ENCODE results near the gene COL5A1.

Gene COL5A1

GRCh38 chr9:134835448-134835847, 193.8 kb downstream of the COL5A1 start:
- no peak for DNase-seq (ENCODE audit: low spot score)

DNA sequence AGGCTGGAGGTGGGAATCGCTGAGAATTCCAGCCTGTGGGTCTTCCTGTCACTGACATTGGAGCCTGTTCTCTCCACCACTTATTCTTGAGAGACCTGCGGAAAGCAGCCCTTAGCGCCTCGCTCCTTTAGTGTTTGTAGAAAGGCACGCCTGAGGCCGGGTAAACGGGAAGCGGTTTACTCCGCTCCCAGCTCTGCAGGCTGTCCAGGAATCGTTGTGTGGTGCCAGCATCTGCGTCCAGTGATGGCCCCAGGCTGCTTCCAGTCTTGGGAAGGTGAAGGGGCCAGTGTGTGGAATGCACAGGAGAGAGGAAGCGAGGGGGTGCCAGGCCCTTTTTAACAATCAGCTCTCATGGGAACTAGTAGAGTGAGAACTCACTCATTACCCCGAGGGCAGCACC, 194.4 kb downstream of the COL5A1 start:
- DNase-seq (ENCODE audit: low spot score), result no peak

- no peak for DNase-seq (ENCODE audit: low spot score)
Observed at GRCh38 chr9:134836406-134836970, 194.9 kb downstream of the COL5A1 start.

DNA sequence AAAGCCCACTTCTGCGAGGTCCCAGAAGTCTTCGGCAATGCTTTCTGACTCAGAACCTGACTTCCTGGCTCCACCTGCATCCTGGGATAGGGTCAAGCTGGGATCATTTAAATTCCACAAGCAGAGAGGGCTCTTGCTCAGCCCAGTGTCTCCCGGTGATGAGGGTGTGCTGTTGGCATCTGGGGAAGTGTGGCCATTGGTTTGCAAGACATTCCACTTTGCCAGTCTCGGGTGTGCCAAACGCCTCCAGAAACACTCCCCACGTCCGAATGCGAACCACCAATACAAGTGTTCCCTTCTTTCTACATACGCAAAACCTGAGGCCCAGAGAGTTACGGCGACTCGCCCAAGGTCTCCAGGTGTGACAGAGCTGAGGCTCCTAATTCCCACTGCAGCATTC, 195.9 kb downstream of the COL5A1 start:
- no peak for DNase-seq (ENCODE audit: low spot score)

GRCh38 chr9:134838651-134839454, 197.2 kb downstream of the COL5A1 start:
- no peak for DNase-seq (ENCODE audit: low spot score)

DNA sequence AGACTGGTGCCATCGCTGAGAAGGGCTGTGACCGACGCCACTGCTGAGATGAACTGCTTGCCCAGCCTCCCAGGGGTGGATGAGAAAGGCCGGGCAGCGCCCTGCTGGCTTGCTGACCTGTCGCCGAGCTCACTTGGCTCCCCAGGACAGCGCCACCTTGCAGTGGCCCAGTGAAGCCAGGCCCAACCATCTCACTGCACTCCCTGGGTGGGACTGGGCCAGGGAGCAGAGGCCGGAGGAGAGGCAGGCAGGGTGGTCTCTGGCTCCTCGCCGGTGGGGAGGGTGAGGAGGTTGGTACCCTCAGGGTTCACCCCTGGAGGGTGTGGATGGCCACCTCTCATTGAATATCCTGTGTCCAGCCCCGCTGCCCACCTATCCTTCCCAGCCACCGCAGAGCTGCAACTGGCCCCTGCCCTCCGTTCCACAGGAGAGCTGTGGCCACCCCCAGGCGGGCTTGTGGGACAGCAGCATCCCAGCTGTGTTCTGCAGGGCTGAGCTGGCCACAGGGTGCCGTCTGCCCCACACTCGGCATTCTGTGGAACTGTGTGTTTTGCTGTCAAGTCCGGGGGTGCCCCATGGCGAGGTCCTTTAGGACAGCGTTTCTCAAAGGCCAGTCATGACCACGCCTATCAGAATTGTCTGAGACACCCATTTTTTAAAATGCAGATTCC, 198.0 kb downstream of the COL5A1 start:
- DNase-seq (ENCODE audit: low spot score), result no peak

DNA sequence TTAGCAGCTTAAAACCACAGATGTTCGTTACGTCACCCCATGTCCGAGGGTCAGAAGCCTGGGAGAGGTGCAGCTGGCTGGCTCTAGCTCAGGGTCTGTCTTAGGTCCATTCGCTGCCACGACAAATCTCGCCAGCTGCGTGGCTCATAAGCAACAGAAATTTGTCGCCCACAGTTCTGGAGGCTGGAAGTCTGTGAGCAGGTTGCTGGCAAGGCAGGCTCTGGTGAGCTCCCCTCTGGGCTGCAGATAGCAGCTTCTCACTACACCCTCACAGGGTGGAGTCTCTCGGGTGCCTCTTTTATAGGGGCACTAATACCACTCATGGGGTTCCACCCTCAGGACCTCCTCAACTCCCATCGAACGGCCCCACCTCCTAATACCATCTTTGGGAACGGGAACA, 198.9 kb downstream of the COL5A1 start:
- no peak for DNase-seq (ENCODE audit: low spot score)

- no peak for DNase-seq (ENCODE audit: low spot score)
Observed at GRCh38 chr9:134841180-134841904, 199.7 kb downstream of the COL5A1 start.

- no peak for DNase-seq (ENCODE audit: low spot score)
Observed at GRCh38 chr9:134842321-134842720, 200.7 kb downstream of the COL5A1 start.

GRCh38 chr9:134843740-134844139, 202.1 kb downstream of the COL5A1 start:
- no peak for DNase-seq (ENCODE audit: low spot score)

DNA sequence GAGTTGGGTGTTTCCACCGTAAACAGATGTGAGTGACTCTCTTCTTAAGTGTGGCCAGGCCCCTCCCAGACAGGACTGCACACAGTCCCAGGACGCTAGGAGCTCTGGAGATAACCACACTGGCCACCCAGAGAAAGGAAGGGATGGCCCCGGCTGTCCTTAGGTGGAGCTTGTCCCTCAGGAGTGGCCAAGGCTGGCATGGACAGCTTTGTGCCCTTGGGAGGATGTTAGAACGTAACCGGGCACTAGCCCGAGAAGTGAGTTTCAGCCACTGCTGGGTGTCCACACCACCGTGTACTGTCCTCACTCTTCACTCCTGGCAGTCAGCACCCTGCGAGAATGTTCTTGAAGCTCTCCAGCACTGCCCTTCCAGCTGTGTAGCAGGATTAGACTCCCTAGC, 203.2 kb downstream of the COL5A1 start:
- DNase-seq (ENCODE audit: low spot score), result no peak

GRCh38 chr9:134846187-134846586, 204.6 kb downstream of the COL5A1 start:
- no peak for DNase-seq (ENCODE audit: low spot score)

GRCh38 chr9:134846699-134847098, 205.1 kb downstream of the COL5A1 start:
- no peak for DNase-seq (ENCODE audit: low spot score)

- no peak for DNase-seq (ENCODE audit: low spot score)
Observed at GRCh38 chr9:134847138-134847537, 205.5 kb downstream of the COL5A1 start.

DNA sequence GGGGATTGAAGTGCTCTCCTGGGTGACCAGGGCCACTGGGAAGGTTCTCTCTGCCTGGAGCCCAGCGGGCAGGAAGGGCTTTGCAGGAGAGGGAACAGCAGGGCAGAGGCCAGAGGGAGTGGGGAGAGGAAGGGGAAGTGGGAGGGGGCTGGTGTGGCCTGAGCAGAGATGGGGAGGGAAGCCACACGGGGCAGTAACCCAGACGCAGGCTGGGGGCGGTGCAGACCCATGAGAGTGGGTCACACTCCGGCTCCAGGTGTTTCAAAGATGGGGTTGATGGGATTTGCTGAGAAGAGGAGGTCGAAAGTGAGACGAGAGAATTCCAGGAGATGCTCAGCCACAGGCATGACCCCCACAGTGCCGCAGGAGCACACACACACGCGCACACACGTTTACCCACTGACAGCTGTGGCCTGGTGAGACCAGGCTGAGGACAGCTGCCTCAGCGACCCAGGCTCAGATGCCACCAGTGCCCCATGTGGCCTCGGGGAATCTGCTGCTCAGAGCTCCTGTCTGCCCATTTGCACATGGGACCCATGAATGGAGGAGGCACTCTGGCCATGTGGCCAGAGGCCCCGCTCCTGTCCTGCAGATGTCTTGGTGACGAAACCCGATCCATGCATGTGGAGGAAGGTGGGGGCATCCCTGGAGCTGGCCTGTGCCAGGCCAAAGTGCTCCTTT, 206.3 kb downstream of the COL5A1 start:
- no peak for DNase-seq (ENCODE audit: low spot score)

DNA sequence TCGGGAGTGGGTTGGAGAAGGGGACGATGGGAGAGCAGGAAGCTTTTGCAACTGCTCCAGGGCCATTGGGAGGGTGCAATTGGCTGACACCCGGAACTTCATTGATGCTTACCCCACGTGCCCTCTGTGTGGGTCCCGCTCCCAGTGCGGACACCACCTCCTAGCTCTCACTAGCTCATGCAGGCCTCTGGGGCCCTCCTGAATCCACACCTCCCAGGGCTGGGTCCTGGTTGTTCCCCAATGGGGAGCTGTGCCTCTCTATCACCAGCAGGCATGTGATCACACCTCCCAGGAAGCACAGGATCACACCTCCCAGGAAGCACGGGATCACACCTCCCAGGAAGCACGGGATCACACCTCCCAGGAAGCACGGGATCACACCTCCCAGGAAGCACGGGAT, 206.9 kb downstream of the COL5A1 start:
- no peak for DNase-seq (ENCODE audit: low spot score)

GRCh38 chr9:134850611-134851010, 209.0 kb downstream of the COL5A1 start:
- DNase-seq (ENCODE audit: low spot score), result no peak

- no peak for DNase-seq (ENCODE audit: low spot score)
Observed at GRCh38 chr9:134851020-134851419, 209.4 kb downstream of the COL5A1 start.

DNA sequence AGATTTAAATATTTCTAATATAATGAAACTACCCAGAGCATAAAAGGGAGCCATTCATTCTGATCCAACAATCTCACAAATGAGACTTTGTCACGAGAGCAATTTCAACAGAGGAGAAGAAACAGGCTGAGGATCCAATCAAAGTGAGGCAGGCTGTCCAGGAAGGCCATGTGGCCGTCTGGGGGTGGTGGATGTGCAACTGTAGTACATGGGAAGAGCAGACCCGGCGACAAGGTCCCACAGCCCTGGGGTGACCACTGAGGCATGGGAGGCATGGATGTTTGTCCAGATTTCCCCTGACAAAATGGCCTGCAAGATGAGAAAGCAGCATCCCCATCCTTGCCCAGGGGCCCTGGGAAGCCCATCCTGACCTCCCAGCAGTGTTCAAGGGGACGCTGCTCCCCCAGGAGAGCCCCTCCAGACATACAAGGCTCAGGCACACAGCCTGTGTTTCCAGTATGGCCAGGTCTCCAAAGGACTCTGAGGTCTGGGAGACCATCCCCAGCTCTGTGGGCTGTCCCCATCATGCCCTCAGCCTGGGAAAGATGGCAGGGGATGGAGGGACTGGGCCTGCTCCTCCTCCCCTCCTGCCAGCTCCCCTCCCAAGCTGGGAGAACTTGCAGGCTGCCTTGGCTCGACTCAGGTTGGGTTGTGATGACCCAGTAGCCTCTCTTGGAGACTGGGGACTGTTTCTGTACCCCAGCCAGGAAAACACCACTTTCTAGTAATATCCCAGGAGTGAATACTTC, 211.5 kb downstream of the COL5A1 start:
- no peak for DNase-seq (ENCODE audit: low spot score)

GRCh38 chr9:134853893-134854292, 212.3 kb downstream of the COL5A1 start:
- no peak for DNase-seq (ENCODE audit: low spot score)

DNA sequence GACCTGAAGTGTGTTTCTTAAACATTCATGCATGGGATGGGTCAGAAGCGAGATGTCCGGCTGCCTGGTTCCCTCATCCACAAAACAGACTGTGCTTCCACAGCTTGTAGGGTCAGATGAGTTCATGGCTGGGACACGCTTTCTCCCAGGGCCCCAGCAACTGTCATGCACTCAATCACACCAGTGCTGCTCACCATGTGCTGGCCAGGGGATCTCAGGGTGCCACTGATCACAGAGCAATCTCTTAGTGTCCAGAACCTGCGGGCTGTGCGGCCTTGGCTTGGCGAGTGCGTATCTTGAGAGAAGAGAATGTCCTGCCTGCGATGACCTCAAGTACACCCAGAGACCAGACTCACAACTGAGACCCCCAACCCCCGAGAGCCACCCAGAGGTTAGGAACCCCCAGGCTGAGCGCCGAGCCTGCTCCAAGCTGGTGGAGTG, 213.0 kb downstream of the COL5A1 start:
- DNase-seq (ENCODE audit: low spot score), result no peak

Measured in pons (tissue), 1 donor.